DND-41 (cell line): Measurements from ENCODE around the gene ADCY10.

Source experiments
- EZH2 ChIP-seq: IDR thresholded peaks from 3 replicates; pipeline ENCODE4 v1.6.1; 2012; ENCODE audit warnings: borderline replicate concordance, low read depth, mild to moderate bottlenecking, moderate library complexity, low read length, inconsistent platforms; ENCODE audit not compliant: severe bottlenecking
- TF ChIP-seq, protein P1 (sequence below): IDR thresholded peaks from 2 replicates; pipeline ENCODE4 v1.5.1; 2012; ENCODE audit warnings: borderline replicate concordance, low read length, moderate library complexity, mild to moderate bottlenecking; ENCODE audit not compliant: poor library complexity, severe bottlenecking; ENCODE audit errors: extremely low read depth

DNA sequence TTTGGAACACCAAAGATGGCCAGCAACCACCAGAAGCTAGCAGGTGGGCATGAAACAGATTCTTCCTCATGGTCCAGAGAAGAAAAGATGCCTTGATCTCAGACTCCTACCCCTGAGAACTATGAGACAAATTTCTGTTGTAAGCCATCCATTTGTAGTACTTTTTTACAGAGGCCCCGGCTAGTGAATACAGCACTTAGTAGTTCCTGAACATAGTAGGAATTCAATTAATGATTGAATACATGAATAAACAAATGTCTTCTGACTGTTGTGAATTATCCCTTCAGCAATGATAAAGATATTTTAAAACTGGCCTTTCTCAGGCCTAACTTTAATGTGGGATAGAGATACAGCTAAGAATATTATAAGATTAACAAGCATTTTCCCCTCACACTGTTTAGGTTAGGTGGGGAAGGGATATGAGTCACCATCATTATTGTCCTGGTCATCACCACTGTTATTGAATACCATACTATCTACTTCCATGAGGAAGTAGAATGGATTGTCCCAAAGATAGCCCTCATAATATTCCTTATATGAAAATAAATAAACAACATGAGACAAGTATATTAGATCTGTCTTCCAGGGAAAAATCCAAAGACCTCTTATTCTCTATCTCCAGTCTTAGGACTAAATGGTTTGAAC lies 51.4 kb downstream of the ADCY10 start:
- TF ChIP-seq, protein P1, sequence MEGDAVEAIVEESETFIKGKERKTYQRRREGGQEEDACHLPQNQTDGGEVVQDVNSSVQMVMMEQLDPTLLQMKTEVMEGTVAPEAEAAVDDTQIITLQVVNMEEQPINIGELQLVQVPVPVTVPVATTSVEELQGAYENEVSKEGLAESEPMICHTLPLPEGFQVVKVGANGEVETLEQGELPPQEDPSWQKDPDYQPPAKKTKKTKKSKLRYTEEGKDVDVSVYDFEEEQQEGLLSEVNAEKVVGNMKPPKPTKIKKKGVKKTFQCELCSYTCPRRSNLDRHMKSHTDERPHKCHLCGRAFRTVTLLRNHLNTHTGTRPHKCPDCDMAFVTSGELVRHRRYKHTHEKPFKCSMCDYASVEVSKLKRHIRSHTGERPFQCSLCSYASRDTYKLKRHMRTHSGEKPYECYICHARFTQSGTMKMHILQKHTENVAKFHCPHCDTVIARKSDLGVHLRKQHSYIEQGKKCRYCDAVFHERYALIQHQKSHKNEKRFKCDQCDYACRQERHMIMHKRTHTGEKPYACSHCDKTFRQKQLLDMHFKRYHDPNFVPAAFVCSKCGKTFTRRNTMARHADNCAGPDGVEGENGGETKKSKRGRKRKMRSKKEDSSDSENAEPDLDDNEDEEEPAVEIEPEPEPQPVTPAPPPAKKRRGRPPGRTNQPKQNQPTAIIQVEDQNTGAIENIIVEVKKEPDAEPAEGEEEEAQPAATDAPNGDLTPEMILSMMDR = no peak
- TF ChIP-seq EZH2 = no peak
